HepG2 (cell line): Measurements from ENCODE around the gene OAS2. TPM values are rescaled to one million over a fixed set of nuclear protein-coding genes. Genes with fewer than 3 reads are reported as not detected.

Source experiments
- ATAC-seq: fragments of 200-7000 bp; cut with Tn5 transposase; 3 replicates; pipeline ENCODE4 v1.9.1; 2020; ENCODE audit warnings: mild to moderate bottlenecking, moderate library complexity
- BruUV-seq: library from RNA; stranded (reverse); fragments of 400-500 nt; replicated peaks from 2 replicates; lab custom pipeline; 2021; lab: Mats Ljungman, UMichigan
- CTCF ChIA-PET: fragments of 300-600 bp; formaldehyde crosslinking; extraction: SDS; loops from one replicate; lab custom pipeline; 2021; ENCODE audit warnings: low total read pairs, inconsistent platforms, low intra/inter-chr PET ratio; lab: Yijun Ruan, JAX
- POLR2A ChIA-PET: fragments of 350-600 bp; sonication (Branson Sonifier 250); formaldehyde crosslinking; loops from one replicate; lab custom pipeline; 2020; ENCODE audit warnings: antibody characterized with exemption, inconsistent platforms; lab: Yijun Ruan, JAX
- DNase-seq: peaks from one replicate; pipeline ENCODE4 v3.0.0-alpha.2; 2015; ENCODE audit warnings: low spot score
- FAIRE-seq: peaks from 3 replicates; lab custom pipeline; 2011; peaks lifted over from hg19 to GRCh38; lab: Jason Lieb, UNC
- H2AFZ ChIP-seq: one replicate; pipeline ENCODE4 v1.6.1; 2011; ENCODE audit warnings: low read length, inconsistent platforms
- H3K27ac ChIP-seq: fragments of 300-600 bp; 3 replicates; pipeline ENCODE4 v1.8.0; 2011; ENCODE audit warnings: mixed run types, mild to moderate bottlenecking, mixed read lengths, low read length, inconsistent platforms; ENCODE audit not compliant: insufficient read depth; ENCODE audit errors: extremely low read length
- H3K27me3 ChIP-seq, 2 experiments: fragments of 200-600 bp in 1 of 2; 2 replicates in 1 of 2; 3 replicates in 1 of 2; pipeline versions ENCODE4 v1.6.0 to v1.8.0; 2011; ENCODE audit warnings: low read length in 2 of 2, mild to moderate bottlenecking in 2 of 2, moderate library complexity in 2 of 2, inconsistent platforms in 1 of 2; ENCODE audit not compliant: insufficient read depth in 2 of 2, control insufficient read depth in 1 of 2
- H3K36me3 ChIP-seq, 2 experiments: fragments of 200-600 bp in 1 of 2; replicated peaks in 1 of 2; 2 replicates in 1 of 2; 3 replicates in 1 of 2; pipeline versions ENCODE4 v1.5.1 to v1.8.0; 2011; ENCODE audit warnings: low read length in 2 of 2, inconsistent platforms in 1 of 2; ENCODE audit not compliant: insufficient read depth in 2 of 2, control insufficient read depth in 1 of 2
- H3K4me1 ChIP-seq: 2 replicates; pipeline ENCODE4 v1.5.1; 2012; ENCODE audit warnings: low read length, inconsistent platforms; ENCODE audit not compliant: insufficient read depth
- H3K4me2 ChIP-seq: 2 replicates; pipeline ENCODE4 v1.6.0; 2011; ENCODE audit warnings: low read depth, low read length, inconsistent platforms
- H3K4me3 ChIP-seq, 3 experiments: fragments of 200-600 bp in 1 of 3; sonication (generic), shearing (Covaris generic) in 1 of 3; replicated peaks in 1 of 3; 2 replicates each; pipeline ENCODE4 v1.5.1; 2011 to 2016; ENCODE audit warnings: low read length in 3 of 3, inconsistent platforms in 2 of 3, low read depth in 2 of 3, mild to moderate bottlenecking in 2 of 3, control low read depth in 1 of 3, mixed read lengths in 1 of 3; ENCODE audit not compliant: insufficient read depth in 1 of 3
- H3K79me2 ChIP-seq: one replicate; pipeline ENCODE4 v1.6.1; 2011; ENCODE audit warnings: low read length, inconsistent platforms; ENCODE audit not compliant: insufficient read depth
- H3K9ac ChIP-seq: 2 replicates; pipeline ENCODE4 v1.6.0; 2011; ENCODE audit warnings: mild to moderate bottlenecking, low read depth, low read length, inconsistent platforms; ENCODE audit not compliant: insufficient read depth
- H3K9me3 ChIP-seq: 2 replicates; pipeline ENCODE4 v1.5.1; 2012; ENCODE audit warnings: mild to moderate bottlenecking, low read length
- H4K20me1 ChIP-seq: 2 replicates; pipeline ENCODE4 v1.6.0; 2011; ENCODE audit warnings: inconsistent platforms, mild to moderate bottlenecking, low read length, moderate library complexity; ENCODE audit not compliant: insufficient read depth
- FOSL1 ChIP-seq: sonication (generic); formaldehyde crosslinking; IDR thresholded peaks from 2 replicates; pipeline ENCODE4 v1.9.0; 2021; ENCODE audit warnings: missing genetic modification reagents, borderline replicate concordance
- GABPB1 ChIP-seq: IDR thresholded peaks from 2 replicates; pipeline ENCODE4 v1.6.1; 2016; ENCODE audit warnings: mild to moderate bottlenecking, missing genetic modification reagents, moderate library complexity, missing compliant biosample characterization
- GFI1 ChIP-seq: sonication (generic); formaldehyde crosslinking; IDR thresholded peaks from 2 replicates; pipeline ENCODE4 v1.5.0; 2020; ENCODE audit warnings: missing genetic modification reagents, mild to moderate bottlenecking, borderline replicate concordance
- SNAPC4 ChIP-seq: sonication (generic); formaldehyde crosslinking; IDR thresholded peaks from 2 replicates; pipeline ENCODE4 v1.4.0; 2020; ENCODE audit warnings: mild to moderate bottlenecking, missing genetic modification reagents
- ZHX1 ChIP-seq: sonication (generic); formaldehyde crosslinking; IDR thresholded peaks from 2 replicates; pipeline ENCODE4 v1.8.1; 2022; ENCODE audit warnings: low read depth, mild to moderate bottlenecking, missing genetic modification reagents
- WGBS: methylation state at CpG from one replicate; pipeline ENCODE4 v1.1.6; 2017; ENCODE audit warnings: low lambda C conversion rate; 5-methylcytosine and 5-hydroxymethylcytosine counted together
- in situ Hi-C: cut with HindIII; loops from 2 replicates; pipeline ENCODE4 v1.10.0; 2017; ENCODE audit warnings: low pct_unique_long_range_greater_than_20kb; ENCODE audit not compliant: extremely low pct_ligation_motif_present
- intact Hi-C: fragments of 100-400 bp; cut with micrococcal nuclease; formaldehyde crosslinking; loops from one replicate; pipeline ENCODE4 v1.10.0; 2022; ENCODE audit not compliant: unreplicated experiment
- polyA plus RNA-seq, 8 experiments: library from polyadenylated mRNA; depleted of rRNA in 3 of 8; stranded (reverse) in 7 of 8; unstranded in 1 of 8; fragments of >200 nt; fragmentation: Illumina TruSeq in 4 of 8; extraction: Trizol in 4 of 8; gene quantifications; 2 replicates each; pipeline versions ENCODE4 v1.2.1 to v1.2.3, GENCODE V29; 2011 to 2016; ENCODE audit warnings: low read depth in 4 of 8, missing spikeins in 1 of 8, mixed read lengths in 1 of 8; ENCODE audit not compliant: insufficient read depth in 1 of 8
- total RNA-seq, 5 experiments: library from RNA; depleted of rRNA; stranded (reverse); fragments of >200 nt; fragmentation: Illumina TruSeq; extraction: Trizol; gene quantifications; 2 replicates each; pipeline ENCODE4 v1.2.3, GENCODE V29; 2016; ENCODE audit warnings: low read depth in 1 of 5
- TF ChIP-seq, protein P1 (sequence below): sonication (generic); formaldehyde crosslinking; IDR thresholded peaks from 2 replicates; pipeline ENCODE4 v1.4.0; 2020; ENCODE audit warnings: mild to moderate bottlenecking, missing genetic modification reagents

The OAS2 gene
- total and polyA plus RNA-seq, 2 of the 13 experiments (the other 11 are each of a cell fraction or from before 2014, with no cell fraction given), result 0.05 to 0.24 TPM

GRCh38 chr12:113006206-113006605, 27.9 kb downstream of the OAS2 start (continued):
- no peak for TF ChIP-seq SNAPC4
- TF ChIP-seq FOSL1, result no peak
- TF ChIP-seq GABPB1, result no peak
- TF ChIP-seq, all 625 proteins: peak for 0

DNA sequence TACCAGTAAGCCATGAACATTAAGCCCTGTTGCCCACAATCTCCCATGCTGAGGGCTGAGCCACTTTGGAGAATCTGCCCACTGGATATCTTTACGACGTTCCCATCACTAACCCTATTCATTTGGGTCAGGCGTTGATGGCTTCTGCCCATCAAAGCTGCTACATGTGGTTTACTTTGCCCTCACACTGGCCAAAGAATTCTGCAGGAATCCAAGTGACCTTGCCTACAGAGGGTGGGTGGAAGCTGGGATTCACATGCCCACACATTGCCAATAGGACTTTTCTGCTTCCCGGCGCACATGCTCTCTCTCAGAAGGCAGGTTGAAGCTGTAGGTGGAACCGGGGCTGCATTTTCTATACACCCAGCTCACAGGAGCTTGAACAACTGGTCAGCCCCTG, 28.3 kb downstream of the OAS2 start:
- DNase-seq (no peak), ATAC-seq (no peak), FAIRE-seq (no peak)
- Histone ChIP-seq H3K9ac (no peak overlapping the region), H3K4me2 (no peak overlapping the region), H3K27me3 (peaks cover 2 to 30% of the 10 kb centered on the region in 2 experiments; a peak in 2 of 5 replicates), H3K79me2 (no peaks in the 10 kb centered on the region), H3K4me1 (peaks cover 12% of the 10 kb centered on the region), H2AFZ (no peak overlapping the region), H4K20me1 (no peaks in the 10 kb centered on the region), H3K36me3 (no peaks in the 10 kb centered on the region), H3K4me3 (no peak overlapping the region), H3K9me3 (no peaks in the 10 kb centered on the region), H3K27ac (no peak overlapping the region)
- in situ Hi-C loops, result no loop called here
- POLR2A ChIA-PET, result no interaction called here
- BruUV-seq, result no TSS peak
- WGBS, result 53% methylated on average over 6 of the region's 6 CpGs
- no peak for TF ChIP-seq FOSL1
- TF ChIP-seq ZHX1 (CRISPR knock-in tag), result no peak
- no peak for TF ChIP-seq GFI1 (CRISPR knock-in tag)
- TF ChIP-seq, protein P1, sequence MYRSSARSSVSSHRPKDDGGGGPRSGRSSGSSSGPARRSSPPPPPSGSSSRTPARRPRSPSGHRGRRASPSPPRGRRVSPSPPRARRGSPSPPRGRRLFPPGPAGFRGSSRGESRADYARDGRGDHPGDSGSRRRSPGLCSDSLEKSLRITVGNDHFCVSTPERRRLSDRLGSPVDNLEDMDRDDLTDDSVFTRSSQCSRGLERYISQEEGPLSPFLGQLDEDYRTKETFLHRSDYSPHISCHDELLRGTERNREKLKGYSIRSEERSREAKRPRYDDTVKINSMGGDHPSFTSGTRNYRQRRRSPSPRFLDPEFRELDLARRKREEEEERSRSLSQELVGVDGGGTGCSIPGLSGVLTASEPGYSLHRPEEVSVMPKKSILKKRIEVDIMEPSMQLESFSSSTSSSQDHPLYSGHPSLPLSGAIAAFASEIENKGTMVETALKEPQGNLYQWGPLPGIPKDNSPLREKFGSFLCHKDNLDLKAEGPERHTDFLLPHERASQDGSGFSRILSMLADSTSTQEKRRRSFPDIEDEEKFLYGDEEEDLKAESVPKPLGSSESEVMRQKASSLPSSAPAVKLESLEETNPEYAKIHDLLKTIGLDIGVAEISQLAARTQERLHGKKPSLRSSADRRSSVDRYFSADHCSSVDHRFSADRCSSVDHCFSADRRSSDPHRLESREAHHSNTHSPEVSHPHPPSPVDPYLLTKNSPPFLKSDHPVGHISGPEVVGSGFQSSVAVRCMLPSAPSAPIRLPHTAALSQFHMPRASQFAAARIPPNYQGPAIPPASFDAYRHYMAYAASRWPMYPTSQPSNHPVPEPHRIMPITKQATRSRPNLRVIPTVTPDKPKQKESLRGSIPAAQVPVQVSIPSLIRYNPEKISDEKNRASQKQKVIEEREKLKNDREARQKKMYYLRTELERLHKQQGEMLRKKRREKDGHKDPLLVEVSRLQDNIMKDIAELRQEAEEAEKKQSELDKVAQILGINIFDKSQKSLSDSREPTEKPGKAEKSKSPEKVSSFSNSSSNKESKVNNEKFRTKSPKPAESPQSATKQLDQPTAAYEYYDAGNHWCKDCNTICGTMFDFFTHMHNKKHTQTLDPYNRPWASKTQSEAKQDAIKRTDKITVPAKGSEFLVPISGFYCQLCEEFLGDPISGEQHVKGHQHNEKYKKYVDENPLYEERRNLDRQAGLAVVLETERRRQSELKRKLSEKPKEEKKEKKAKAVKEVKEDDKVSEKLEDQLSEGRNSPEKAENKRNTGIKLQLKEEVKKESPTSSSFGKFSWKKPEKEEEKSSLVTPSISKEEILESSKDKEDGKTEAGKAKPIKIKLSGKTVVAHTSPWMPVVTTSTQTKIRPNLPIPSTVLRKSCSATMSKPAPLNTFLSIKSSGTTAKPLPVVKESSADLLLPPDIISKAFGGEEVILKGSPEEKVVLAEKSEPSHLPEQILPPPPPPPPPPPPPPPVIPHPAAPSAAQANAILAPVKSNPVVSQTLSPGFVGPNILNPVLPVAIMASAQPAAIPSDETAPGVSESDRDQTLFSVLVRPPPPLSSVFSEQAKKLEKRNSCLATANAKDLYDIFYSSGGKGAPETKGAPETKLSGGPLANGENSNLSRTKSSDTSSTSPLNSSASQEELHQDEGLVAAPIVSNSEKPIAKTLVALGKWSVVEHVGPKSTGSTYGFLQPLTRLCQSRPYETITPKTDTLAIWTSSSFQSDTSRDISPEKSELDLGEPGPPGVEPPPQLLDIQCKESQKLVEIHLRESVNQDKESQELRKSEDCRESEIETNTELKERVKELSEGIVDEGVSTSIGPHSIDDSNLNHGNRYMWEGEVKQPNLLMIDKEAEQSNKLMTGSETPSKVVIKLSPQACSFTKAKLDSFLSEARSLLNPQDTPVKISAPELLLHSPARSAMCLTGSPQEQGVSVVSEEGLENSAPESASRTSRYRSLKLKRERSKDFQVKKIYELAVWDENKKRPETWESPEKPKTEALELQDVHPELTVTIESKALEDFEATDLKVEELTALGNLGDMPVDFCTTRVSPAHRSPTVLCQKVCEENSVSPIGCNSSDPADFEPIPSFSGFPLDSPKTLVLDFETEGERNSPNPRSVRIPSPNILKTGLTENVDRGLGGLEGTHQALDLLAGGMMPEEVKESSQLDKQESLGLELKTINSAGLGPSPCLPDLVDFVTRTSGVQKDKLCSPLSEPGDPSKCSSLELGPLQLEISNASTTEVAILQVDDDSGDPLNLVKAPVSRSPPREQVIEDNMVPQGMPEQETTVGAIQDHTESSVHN (CRISPR knock-in tag), result no peak
- intact Hi-C loops, result no loop called here
- CTCF ChIA-PET, result no interaction called here
